Panc1 (cell line): ENCODE measurements around the gene TRPC3.

Source experiments
- CTCF ChIP-seq: fragments of 450-650 bp; IDR thresholded peaks from 2 replicates; pipeline ENCODE4 v1.5.1; 2017; ENCODE audit warnings: mild to moderate bottlenecking
- POLR2AphosphoS5 ChIP-seq: IDR thresholded peaks from 2 replicates; pipeline ENCODE4 v1.6.1; 2012; ENCODE audit warnings: mild to moderate bottlenecking, low read depth, low read length, moderate library complexity
- SIN3A ChIP-seq: IDR thresholded peaks from 2 replicates; pipeline ENCODE4 v1.6.1; 2012; ENCODE audit warnings: low read depth, mild to moderate bottlenecking, low read length, moderate library complexity, borderline replicate concordance; ENCODE audit not compliant: insufficient read depth
- TCF7L2 ChIP-seq: IDR thresholded peaks from 2 replicates; pipeline ENCODE4 v1.6.1; 2011; ENCODE audit warnings: mild to moderate bottlenecking, low read depth, low read length, inconsistent platforms
- TF ChIP-seq, protein P1 (sequence below), 2 experiments: IDR thresholded peaks; 2 replicates each; pipeline ENCODE4 v1.6.1; 2011 to 2012; ENCODE audit warnings: low read depth in 2 of 2, control low read depth in 1 of 2, low read length in 1 of 2, mild to moderate bottlenecking in 1 of 2, moderate library complexity in 1 of 2; ENCODE audit not compliant: insufficient read depth in 1 of 2

- TF ChIP-seq CTCF (no peak), POLR2AphosphoS5 (no peak), SIN3A (no peak), TCF7L2 (no peak)
- TF ChIP-seq, protein P1, sequence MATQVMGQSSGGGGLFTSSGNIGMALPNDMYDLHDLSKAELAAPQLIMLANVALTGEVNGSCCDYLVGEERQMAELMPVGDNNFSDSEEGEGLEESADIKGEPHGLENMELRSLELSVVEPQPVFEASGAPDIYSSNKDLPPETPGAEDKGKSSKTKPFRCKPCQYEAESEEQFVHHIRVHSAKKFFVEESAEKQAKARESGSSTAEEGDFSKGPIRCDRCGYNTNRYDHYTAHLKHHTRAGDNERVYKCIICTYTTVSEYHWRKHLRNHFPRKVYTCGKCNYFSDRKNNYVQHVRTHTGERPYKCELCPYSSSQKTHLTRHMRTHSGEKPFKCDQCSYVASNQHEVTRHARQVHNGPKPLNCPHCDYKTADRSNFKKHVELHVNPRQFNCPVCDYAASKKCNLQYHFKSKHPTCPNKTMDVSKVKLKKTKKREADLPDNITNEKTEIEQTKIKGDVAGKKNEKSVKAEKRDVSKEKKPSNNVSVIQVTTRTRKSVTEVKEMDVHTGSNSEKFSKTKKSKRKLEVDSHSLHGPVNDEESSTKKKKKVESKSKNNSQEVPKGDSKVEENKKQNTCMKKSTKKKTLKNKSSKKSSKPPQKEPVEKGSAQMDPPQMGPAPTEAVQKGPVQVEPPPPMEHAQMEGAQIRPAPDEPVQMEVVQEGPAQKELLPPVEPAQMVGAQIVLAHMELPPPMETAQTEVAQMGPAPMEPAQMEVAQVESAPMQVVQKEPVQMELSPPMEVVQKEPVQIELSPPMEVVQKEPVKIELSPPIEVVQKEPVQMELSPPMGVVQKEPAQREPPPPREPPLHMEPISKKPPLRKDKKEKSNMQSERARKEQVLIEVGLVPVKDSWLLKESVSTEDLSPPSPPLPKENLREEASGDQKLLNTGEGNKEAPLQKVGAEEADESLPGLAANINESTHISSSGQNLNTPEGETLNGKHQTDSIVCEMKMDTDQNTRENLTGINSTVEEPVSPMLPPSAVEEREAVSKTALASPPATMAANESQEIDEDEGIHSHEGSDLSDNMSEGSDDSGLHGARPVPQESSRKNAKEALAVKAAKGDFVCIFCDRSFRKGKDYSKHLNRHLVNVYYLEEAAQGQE (IDR thresholded peaks at IDR 0.05; ENCODE audit: insufficient read depth in 1 of 2, low read depth in 2 of 2, low read length in 1 of 2), result no peak
Measured at GRCh38 chr4:121936101-121936500, 15.8 kb downstream of the TRPC3 start.
